ENCODE results near the gene POGLUT2.

GRCh38 chr13:102788683-102789082 is 10.1 kb downstream of the POGLUT2 start:
- no peak for TF ChIP-seq EZH2 (IDR thresholded peaks at IDR 0.05)
- TF ChIP-seq POLR2AphosphoS5 (IDR thresholded peaks at IDR 0.05; ENCODE audit: borderline replicate concordance, low read depth, low read length) = no peak

All from SK-N-MC (cell line).